WERI-Rb-1 (cell line): Measurements from ENCODE around the gene QSOX1.

Source experiments
- DNase-seq: peaks from one replicate; pipeline ENCODE4 v3.0.0-alpha.2; 2020
- H3K27ac ChIP-seq: fragments of 250-450 bp; sonication (Bioruptor Pico); 2 replicates; pipeline ENCODE4 v1.5.1; 2020; ENCODE audit warnings: mild to moderate bottlenecking, moderate library complexity
- H3K27me3 ChIP-seq: fragments of 250-450 bp; sonication (Bioruptor Pico); 2 replicates; pipeline ENCODE4 v1.5.1; 2021; ENCODE audit warnings: mild to moderate bottlenecking, low read depth, moderate library complexity; ENCODE audit not compliant: insufficient read depth, severe bottlenecking
- H3K36me3 ChIP-seq: fragments of 250-450 bp; sonication (Bioruptor Pico); 2 replicates; pipeline ENCODE4 v1.5.1; 2020; ENCODE audit warnings: mild to moderate bottlenecking, moderate library complexity
- H3K4me3 ChIP-seq: 2 replicates; pipeline ENCODE4 v1.5.1; 2011; ENCODE audit warnings: low read depth, mild to moderate bottlenecking, control low read depth, low read length
- H3K9me3 ChIP-seq: fragments of 250-450 bp; sonication (Bioruptor Pico); 2 replicates; pipeline ENCODE4 v1.5.1; 2021; ENCODE audit warnings: mild to moderate bottlenecking, moderate library complexity; ENCODE audit not compliant: severe bottlenecking
- TF ChIP-seq, protein P1 (sequence below): IDR thresholded peaks from 2 replicates; pipeline ENCODE4 v1.5.1; 2011; ENCODE audit warnings: low read depth, mild to moderate bottlenecking, control low read depth, inconsistent platforms, low read length

The QSOX1 gene

DNA sequence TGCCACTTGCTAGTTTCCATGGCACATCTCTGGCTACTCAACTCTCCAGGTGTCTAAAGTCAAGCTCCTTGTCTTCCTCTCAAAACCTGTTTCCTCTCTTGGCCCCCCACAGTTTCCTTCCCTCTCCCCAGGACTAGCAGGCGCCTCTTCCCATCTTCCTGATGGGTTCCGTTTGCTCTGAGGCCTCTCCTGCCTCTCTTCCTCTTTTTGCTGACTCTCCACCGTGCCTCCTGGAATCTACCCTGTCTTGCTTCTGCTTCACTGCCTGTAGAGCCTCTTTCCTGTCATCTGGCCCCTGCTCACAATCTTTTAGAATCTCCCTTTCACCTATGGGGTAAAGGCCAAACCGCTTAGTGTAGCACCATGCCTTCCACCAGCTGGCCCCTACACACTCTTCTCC lies 53.6 kb downstream of the QSOX1 start:
- TF ChIP-seq, protein P1, sequence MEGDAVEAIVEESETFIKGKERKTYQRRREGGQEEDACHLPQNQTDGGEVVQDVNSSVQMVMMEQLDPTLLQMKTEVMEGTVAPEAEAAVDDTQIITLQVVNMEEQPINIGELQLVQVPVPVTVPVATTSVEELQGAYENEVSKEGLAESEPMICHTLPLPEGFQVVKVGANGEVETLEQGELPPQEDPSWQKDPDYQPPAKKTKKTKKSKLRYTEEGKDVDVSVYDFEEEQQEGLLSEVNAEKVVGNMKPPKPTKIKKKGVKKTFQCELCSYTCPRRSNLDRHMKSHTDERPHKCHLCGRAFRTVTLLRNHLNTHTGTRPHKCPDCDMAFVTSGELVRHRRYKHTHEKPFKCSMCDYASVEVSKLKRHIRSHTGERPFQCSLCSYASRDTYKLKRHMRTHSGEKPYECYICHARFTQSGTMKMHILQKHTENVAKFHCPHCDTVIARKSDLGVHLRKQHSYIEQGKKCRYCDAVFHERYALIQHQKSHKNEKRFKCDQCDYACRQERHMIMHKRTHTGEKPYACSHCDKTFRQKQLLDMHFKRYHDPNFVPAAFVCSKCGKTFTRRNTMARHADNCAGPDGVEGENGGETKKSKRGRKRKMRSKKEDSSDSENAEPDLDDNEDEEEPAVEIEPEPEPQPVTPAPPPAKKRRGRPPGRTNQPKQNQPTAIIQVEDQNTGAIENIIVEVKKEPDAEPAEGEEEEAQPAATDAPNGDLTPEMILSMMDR, result no peak
- H3K36me3 ChIP-seq, result no peaks in the 10 kb centered on the region
- no peaks in the 10 kb centered on the region for H3K9me3 ChIP-seq
- no peak for DNase-seq
- H3K4me3 ChIP-seq, result no peak overlapping the region
- no peaks in the 10 kb centered on the region for H3K27me3 ChIP-seq
- no peak overlapping the region for H3K27ac ChIP-seq

- H3K27me3 ChIP-seq, result no peaks in the 10 kb centered on the region
- no peak overlapping the region for H3K27ac ChIP-seq
- no peak for DNase-seq
- TF ChIP-seq, protein P1, result no peak
- H3K4me3 ChIP-seq, result no peak overlapping the region
- H3K36me3 ChIP-seq, result no peaks in the 10 kb centered on the region
- no peaks in the 10 kb centered on the region for H3K9me3 ChIP-seq
Measured at GRCh38 chr1:180210008-180210620, 55.4 kb downstream of the QSOX1 start.

DNA sequence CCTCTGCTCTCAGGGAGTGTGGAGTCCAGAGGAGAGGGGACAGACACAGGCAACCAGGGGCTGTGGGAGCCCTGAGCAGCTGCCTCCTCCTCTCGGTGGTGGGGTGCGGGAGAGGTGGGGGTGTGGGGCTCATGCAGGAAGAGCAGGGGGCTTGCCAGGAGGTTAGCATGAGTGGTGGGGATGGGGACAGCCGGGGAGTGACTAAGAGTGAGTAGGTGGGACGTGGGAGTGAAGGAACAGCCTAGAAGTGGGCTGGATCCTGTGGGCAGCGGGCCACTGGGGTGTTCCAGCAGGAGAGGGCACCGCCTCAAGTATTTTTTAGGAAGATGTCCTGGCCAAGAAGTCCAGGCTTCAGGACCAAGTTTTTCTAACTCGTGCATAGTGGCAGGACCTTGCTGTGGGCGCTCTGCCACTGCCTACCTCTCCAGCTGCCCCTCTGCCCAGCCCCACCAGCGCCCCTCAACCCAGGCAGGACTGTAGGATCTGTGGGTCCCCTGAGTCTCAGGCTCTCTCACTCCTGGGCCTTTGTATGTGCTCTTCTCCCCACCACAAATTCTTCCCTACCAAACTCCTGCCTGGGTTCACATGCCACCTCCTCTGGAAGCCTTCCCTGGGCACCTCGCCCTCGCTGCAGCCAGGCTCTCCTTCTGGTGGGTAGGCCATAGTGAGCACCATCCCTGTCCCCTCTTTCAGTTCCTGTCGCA lies 56.6 kb downstream of the QSOX1 start:
- DNase-seq, result no peak

DNA sequence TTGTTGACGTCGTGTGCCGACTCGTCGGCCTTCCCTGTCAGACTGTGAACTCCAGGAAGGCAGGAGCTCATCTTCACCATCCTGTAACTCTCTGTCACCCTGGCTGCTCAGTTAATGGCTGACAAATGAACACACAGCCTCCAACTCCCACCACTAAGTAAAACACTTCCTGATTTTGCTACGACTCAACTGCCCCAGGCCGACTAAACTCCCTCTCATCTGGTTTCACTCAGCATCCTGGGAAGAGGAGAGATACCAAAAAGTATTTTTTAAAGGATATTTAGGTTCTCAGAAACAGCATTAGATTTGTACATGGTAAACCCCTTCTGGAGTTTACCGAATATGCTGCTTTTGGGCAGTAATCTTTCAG lies 57.2 kb downstream of the QSOX1 start:
- TF ChIP-seq, protein P1, result no peak
- H3K9me3 ChIP-seq, result no peaks in the 10 kb centered on the region
- H3K36me3 ChIP-seq, result no peaks in the 10 kb centered on the region
- no peak for DNase-seq
- H3K4me3 ChIP-seq, result no peak overlapping the region
- no peaks in the 10 kb centered on the region for H3K27me3 ChIP-seq
- no peak overlapping the region for H3K27ac ChIP-seq

More for the DNA sequence above, 56.6 kb downstream of the QSOX1 start:
- TF ChIP-seq, protein P1, result no peak
- no peak overlapping the region for H3K4me3 ChIP-seq
- no peaks in the 10 kb centered on the region for H3K27me3 ChIP-seq
- H3K9me3 ChIP-seq, result no peaks in the 10 kb centered on the region
- no peak overlapping the region for H3K27ac ChIP-seq
- no peaks in the 10 kb centered on the region for H3K36me3 ChIP-seq

DNA sequence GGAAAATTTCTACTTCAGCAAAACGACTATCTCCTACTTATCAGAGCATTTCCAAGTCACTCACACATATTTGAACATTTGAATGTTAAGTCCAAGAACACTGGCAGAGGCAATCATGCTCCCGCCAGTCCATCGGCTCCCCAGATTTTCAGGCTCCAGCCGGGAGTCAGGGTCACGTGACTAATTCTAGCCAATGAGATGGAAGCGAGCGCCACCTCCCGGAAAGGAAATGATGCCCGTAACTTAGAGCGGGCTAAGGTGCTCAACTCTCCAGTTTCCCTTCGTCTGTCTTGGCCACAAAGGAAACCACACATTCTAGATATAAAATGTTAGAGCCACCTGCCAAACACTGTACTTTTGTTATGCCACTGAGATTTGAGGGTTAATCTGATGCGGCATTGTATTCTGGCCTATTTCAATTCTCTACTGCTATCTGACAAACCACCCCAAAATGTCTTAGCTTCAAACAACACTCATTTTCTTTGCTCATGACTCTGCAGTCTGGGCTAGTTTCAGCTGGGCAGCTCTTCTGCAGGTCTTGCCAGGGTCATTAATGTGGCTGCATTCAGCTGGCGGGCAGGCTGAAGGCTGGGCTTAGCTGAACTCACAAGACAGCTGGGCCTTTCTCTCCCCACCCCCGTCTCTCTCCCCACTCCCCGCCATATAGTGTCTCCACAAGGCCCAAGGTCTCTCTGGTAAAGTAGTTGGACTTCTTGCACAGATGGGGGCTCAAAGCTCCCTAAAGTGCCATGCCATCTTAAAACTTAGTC lies 58.9 kb downstream of the QSOX1 start:
- no peaks in the 10 kb centered on the region for H3K36me3 ChIP-seq
- no peak overlapping the region for H3K4me3 ChIP-seq
- no peaks in the 10 kb centered on the region for H3K9me3 ChIP-seq
- no peak overlapping the region for H3K27ac ChIP-seq
- peak; percentile 10 for DNase-seq
- TF ChIP-seq, protein P1, result no peak
- no peaks in the 10 kb centered on the region for H3K27me3 ChIP-seq
